SH-SY5Y (cell line): ENCODE results near the gene ONECUT2.

ENCODE experiments used
- GATA2 ChIP-seq: IDR thresholded peaks from 2 replicates; pipeline ENCODE4 v1.6.1; 2011; ENCODE audit warnings: mild to moderate bottlenecking, low read depth, low read length
- GATA3 ChIP-seq: IDR thresholded peaks from 2 replicates; pipeline ENCODE4 v1.6.1; 2011; ENCODE audit warnings: low read depth, mild to moderate bottlenecking, low read length, moderate library complexity

ONECUT2 gene

GRCh38 chr18:57429167-57430078 lies 5.8 kb upstream of the ONECUT2 start:
- TF ChIP-seq GATA3 (no peak), GATA2 (no peak)

DNA sequence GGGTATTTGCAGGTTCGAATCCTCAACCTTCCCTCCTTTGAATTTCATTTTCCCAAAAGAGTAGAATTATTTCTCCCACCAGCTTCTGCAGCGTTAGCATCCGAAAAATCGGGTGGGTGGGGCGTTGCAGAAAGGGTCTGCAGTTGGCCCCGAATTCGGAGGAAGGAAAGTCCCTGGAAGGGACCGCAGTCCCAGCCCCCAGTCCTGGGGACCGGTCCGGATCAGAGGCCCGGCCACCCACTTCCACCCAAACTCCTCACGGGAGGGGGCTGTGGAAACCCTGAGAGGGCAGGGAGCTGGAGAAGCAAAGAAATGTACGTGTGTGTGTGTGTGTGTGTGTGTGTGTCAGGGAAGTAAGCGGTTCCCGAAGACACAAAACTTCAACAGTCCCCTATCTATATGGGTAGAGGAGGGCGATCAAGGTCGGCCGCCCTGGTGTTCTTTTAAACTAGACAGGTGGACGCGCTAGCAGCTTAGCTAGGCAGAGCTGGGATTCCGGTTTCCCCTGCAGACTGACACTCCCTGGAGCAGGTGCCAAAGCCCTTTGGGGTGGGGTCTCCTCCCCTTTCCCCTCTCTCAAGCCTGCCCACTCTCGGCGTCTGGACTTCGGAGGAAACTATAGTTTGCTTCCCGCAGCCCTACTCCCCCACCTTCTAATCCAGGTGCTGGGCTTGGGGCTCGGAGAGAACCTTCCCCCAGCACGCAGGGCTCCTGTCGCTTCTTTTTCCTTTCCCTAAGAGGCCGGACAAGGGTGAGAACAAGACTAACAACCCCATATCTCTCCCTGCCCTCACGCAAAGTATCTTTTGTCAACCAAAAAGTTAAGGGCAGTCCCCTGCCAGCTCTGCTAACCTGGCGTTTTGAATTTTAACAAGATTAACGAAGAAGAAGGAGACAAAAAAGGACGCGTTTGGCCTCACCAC lies 4.8 kb upstream of the ONECUT2 start:
- TF ChIP-seq GATA2: no peak
- TF ChIP-seq GATA3: no peak

GRCh38 chr18:57431002-57431382 lies 4.2 kb upstream of the ONECUT2 start:
- TF ChIP-seq GATA3 (no peak), GATA2 (no peak)

DNA sequence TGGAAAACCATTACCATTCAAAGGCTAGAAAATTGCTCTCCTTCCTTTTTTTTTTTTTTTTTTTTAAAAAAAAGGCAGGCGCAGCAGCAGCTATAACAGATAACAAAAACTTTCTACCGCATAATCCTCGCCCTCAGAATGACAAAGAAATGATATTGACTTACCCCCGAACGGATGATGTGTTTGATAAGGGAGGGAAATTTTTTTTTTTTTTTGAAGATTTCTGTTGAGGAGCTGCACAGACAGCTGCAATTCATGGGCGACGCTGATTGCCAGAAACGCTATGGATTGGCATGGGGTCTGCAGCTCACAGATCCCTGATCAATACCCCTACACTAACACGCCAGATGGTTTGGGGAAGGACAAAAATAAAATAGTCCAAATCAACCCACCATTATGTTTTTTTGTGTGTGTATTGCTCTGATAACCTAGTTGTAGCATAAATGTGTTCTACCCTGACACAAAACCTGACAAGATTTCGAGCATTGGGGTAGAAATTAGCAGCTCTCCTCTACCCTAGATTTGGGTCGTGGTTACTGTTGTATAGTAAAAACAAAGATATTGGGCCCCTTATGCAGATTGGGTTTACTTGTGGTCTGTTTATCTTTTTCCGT lies 3.6 kb upstream of the ONECUT2 start:
- TF ChIP-seq GATA3 (no peak), GATA2 (no peak)

DNA sequence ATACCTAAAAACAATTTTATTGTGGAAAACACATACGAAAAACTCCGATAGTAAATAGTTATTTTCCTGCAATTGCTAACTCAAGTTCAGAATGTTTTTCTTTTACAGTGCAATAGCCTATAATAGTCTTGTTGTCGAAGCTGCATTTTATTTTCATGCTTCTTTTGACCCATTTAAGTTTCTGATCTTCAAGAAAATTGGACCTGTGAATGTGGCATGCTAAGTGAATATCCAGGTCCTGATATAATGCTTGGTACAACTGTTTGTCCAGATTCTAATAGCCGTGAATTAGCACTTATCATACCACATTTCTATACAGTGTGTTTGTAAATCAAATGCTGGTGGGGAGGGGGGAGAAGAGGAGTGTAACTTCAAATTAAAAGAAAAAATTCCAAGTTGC lies 3.0 kb upstream of the ONECUT2 start:
- TF ChIP-seq GATA2 (no peak), GATA3 (no peak)

DNA sequence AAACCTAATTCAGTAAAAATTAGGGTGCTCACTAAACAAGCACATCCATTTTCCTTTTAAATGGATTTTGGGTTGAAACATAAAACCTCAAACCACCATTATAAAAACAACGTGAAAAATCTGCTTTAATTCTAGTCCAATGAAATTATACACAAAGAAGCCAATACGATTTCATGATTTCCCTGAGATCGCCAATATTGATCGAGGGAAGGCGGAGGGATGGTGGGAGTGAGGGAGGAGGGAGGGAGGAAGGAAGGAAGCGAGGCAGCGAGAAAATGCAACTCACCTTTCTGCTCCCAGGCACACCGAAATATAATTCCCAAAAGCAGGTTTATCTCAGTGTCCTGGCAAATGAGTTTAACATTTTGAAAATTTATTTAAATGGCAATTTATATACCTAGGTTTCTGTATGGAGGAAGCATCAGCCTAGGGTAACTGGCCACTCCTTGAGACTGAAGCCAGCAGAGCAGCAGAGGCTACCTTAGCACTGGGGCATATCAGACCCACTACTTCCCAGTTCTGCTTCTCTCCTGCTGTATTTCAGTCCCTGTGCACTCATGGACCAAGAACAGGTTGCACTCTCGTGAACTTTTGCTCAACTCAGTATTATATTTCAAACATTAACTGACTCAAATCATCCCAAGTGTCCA lies 2.3 kb upstream of the ONECUT2 start:
- TF ChIP-seq GATA3 (no peak), GATA2 (no peak)

DNA sequence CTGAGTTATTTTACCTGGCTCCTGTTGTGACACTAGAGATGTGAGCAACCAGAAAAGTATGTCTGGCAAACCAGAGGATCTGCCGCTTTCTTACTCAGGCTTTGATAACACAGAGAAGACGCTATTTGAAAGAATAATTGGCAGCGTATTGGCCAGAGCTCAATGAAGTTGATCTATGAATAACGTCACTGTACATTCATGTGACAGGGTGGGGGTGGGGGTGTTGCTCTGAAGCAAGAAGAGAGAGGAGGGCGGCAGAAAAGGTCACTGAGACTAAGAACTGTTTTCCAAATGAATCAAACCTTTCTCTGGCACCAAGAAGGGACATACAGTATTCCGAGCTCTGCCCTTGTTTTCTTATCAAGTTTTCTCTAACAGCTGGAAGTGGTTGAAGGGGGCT lies 1.7 kb upstream of the ONECUT2 start:
- TF ChIP-seq GATA2 (no peak), GATA3 (no peak)

DNA sequence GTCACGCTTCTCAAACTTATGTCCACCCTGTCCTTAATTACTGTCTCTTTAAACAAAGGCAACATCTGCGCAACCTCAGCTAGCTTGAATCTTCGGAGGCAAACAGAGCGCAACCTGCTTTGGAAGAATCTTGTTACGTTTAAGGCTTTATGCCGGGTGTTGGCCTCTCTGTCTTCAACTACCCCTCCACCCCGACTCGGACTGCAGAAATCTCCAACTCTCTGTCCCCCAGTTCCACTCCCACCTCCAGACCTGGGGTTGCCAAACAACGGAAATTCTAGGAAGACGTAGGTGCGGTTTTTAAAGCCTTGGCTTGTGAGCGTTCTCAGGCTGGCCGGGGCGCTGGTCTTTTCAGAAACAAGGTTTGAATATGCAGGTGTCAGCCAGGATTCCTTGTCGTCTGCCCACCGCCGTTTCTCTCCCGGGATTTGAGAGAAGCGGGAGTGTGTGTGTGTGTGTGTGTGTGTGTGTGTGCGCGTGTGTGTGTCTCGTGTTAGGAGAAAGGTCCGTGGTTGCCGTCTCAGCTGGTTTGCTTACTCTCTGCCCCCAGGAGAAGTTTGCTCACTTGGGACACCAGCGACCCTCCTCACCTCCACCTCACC lies 1.1 kb upstream of the ONECUT2 start:
- TF ChIP-seq GATA2 (no peak), GATA3 (no peak)

DNA sequence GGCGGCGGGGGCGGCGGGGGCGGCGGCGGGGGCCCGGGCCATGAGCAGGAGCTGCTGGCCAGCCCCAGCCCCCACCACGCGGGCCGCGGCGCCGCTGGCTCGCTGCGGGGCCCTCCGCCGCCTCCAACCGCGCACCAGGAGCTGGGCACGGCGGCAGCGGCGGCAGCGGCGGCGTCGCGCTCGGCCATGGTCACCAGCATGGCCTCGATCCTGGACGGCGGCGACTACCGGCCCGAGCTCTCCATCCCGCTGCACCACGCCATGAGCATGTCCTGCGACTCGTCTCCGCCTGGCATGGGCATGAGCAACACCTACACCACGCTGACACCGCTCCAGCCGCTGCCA lies 644 bp downstream of the ONECUT2 start:
- TF ChIP-seq GATA2: no peak
- TF ChIP-seq GATA3: no peak

DNA sequence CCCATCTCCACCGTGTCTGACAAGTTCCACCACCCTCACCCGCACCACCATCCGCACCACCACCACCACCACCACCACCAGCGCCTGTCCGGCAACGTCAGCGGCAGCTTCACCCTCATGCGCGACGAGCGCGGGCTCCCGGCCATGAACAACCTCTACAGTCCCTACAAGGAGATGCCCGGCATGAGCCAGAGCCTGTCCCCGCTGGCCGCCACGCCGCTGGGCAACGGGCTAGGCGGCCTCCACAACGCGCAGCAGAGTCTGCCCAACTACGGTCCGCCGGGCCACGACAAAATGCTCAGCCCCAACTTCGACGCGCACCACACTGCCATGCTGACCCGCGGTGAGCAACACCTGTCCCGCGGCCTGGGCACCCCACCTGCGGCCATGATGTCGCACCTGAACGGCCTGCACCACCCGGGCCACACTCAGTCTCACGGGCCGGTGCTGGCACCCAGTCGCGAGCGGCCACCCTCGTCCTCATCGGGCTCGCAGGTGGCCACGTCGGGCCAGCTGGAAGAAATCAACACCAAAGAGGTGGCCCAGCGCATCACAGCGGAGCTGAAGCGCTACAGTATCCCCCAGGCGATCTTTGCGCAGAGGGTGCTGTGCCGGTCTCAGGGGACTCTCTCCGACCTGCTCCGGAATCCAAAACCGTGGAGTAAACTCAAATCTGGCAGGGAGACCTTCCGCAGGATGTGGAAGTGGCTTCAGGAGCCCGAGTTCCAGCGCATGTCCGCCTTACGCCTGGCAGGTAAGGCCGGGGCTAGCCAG lies 1.2 kb downstream of the ONECUT2 start:
- TF ChIP-seq GATA2 (no peak), GATA3 (no peak)

DNA sequence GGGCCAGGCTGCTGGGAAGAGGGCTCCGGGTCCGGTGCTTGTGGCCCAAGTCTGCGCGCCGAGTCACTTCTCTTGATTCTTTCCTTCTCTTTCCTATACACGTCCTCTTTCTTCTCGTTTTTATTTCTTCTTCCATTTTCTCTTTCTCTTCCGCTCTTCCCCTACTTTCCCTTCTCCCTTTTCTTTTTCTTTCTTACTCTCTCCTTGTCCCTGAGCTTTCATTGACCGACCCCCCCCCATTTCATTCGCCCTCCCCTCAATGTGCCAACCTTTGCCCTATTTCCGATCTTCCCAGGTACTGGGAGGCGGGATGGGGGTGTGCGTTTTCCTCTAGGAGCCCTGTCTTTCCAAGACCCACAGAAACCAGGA lies 1.8 kb downstream of the ONECUT2 start:
- no peak for TF ChIP-seq GATA2
- no peak for TF ChIP-seq GATA3

GRCh38 chr18:57437402-57437765 lies 2.2 kb downstream of the ONECUT2 start:
- no peak for TF ChIP-seq GATA3

GRCh38 chr18:57437766-57438671 lies 2.8 kb downstream of the ONECUT2 start:
- no peak; the same call in 1 of the 2 replicates for TF ChIP-seq GATA2
- TF ChIP-seq GATA3: no peak
